VCaP (cell line): ENCODE data around the gene MPG.
"Not testable (repeated sequence)": the region's sequence is repeated elsewhere in the genome, so short reads cannot be mapped to it uniquely, and the experiment has no call there.

Source experiments
- H3K27ac ChIP-seq: fragments of 450-650 bp; 2 replicates; pipeline ENCODE4 v1.5.1; 2017
- CTCF ChIP-seq: fragments of 450-650 bp; conservative IDR thresholded peaks from 2 replicates; pipeline ENCODE4 v1.5.1; 2017; ENCODE audit warnings: mild to moderate bottlenecking, moderate library complexity

Gene MPG

GRCh38 chr16:77807-78443 is at the start of gene MPG:
Gene MPG (plus strand): TSS chr16:78225. CDS start chr16:78310, 85 bp downstream.
- no peak for TF ChIP-seq CTCF
- H3K27ac ChIP-seq = peak within 1 kb of the TSS; percentile 81

- H3K27ac ChIP-seq = not testable (repeated sequence)
These were observed 47.4 kb upstream of the MPG start for GRCh38 chr16:30627-31026.

GRCh38 chr16:33154-33876 is 44.7 kb upstream of the MPG start:
- not testable (repeated sequence) for H3K27ac ChIP-seq

- no peak overlapping the region for H3K27ac ChIP-seq
- TF ChIP-seq CTCF = no peak
These were observed 44.0 kb upstream of the MPG start for GRCh38 chr16:33877-34647.

GRCh38 chr16:34648-34987 is 43.4 kb upstream of the MPG start:
- TF ChIP-seq CTCF = no peak
- H3K27ac ChIP-seq = no peak overlapping the region

GRCh38 chr16:35011-35677 is 42.9 kb upstream of the MPG start:
- H3K27ac ChIP-seq = no peak overlapping the region

GRCh38 chr16:35678-36305 is 42.2 kb upstream of the MPG start:
- no peak for TF ChIP-seq CTCF
- no peak overlapping the region for H3K27ac ChIP-seq

More at GRCh38 chr16:35011-35677, 42.9 kb upstream of the MPG start:
- TF ChIP-seq CTCF = no peak
